HG03060 (cell line): ENCODE data around the gene RAB8B.

ENCODE experiments used
- ATAC-seq: cut with Tn5 transposase; IDR thresholded peaks from one replicate; pipeline ENCODE4 v1.9.1; 2021; ENCODE audit warnings: low read depth, moderate number of reproducible peaks; ENCODE audit not compliant: unreplicated experiment

RAB8B gene

GRCh38 chr15:63301088-63301487 lies 111.7 kb downstream of the RAB8B start:
- no peak for ATAC-seq

GRCh38 chr15:63305260-63305659 lies 115.9 kb downstream of the RAB8B start:
- no peak for ATAC-seq

- ATAC-seq: no peak
Measured at GRCh38 chr15:63306492-63307073, 117.2 kb downstream of the RAB8B start.

GRCh38 chr15:63308491-63308890 lies 119.1 kb downstream of the RAB8B start:
- ATAC-seq: no peak

- ATAC-seq: no peak
Measured at GRCh38 chr15:63308947-63309346, 119.5 kb downstream of the RAB8B start.

- ATAC-seq: no peak
Measured at GRCh38 chr15:63310646-63311045, 121.2 kb downstream of the RAB8B start.

GRCh38 chr15:63312286-63312685 lies 122.9 kb downstream of the RAB8B start:
- no peak for ATAC-seq

- ATAC-seq: no peak
Measured at GRCh38 chr15:63313825-63314224, 124.4 kb downstream of the RAB8B start.

GRCh38 chr15:63314409-63314808 lies 125.0 kb downstream of the RAB8B start:
- ATAC-seq: no peak
